CD4-positive, CD25-positive, alpha-beta regulatory T cell (primary cell): ENCODE measurements around the gene ORM2. TPM values are rescaled to one million over a fixed set of nuclear protein-coding genes. Genes with fewer than 3 reads are reported as not detected.
A peak's percentile ranks its signal among the peaks of the same experiment; 100 is the strongest.

Experiments used
- ATAC-seq, 2 donors: fragments of 150-1000 bp; cut with Tn5 transposase; one replicate each; pipeline ENCODE4 v1.10.0; 2021; ENCODE audit warnings: low read depth in 2 of 2, moderate number of reproducible peaks in 2 of 2, moderate library complexity in 1 of 2
- DNase-seq, 3 donors: peaks; one replicate each; pipeline versions ENCODE4 v3.0.0 to v3.0.0-alpha.2; 2012 to 2022; ENCODE audit warnings: mixed read lengths in 1 of 3
- H3K27ac ChIP-seq: one replicate; pipeline ENCODE4 v1.7.0; 2013; ENCODE audit warnings: mild to moderate bottlenecking, low read length; ENCODE audit not compliant: insufficient read depth, poor library complexity, severe bottlenecking
- H3K27me3 ChIP-seq: one replicate; pipeline ENCODE4 v1.7.0; 2013; ENCODE audit warnings: low read length; ENCODE audit not compliant: control insufficient read depth, insufficient read depth
- H3K36me3 ChIP-seq: one replicate; pipeline ENCODE4 v1.7.0; 2013; ENCODE audit warnings: mild to moderate bottlenecking, low read length, moderate library complexity; ENCODE audit not compliant: control insufficient read depth, insufficient read depth
- H3K4me1 ChIP-seq: 2 replicates; pipeline ENCODE4 v1.7.0; 2013; ENCODE audit warnings: mild to moderate bottlenecking, low read length; ENCODE audit not compliant: insufficient read depth, control insufficient read depth, poor library complexity, severe bottlenecking
- H3K4me3 ChIP-seq: one replicate; pipeline ENCODE4 v1.7.0; 2013; ENCODE audit warnings: low read depth, mild to moderate bottlenecking, low read length, moderate library complexity
- H3K9me3 ChIP-seq, 2 experiments: 1 replicate in 1 of 2; 2 replicates in 1 of 2; pipeline ENCODE4 v1.7.0; 2013; ENCODE audit warnings: low read length in 2 of 2, mild to moderate bottlenecking in 1 of 2, moderate library complexity in 1 of 2; ENCODE audit not compliant: control insufficient read depth in 2 of 2
- H3K27ac Mint-ChIP-seq, 3 donors: one replicate each; pipeline ENCODE4 v1.8.0; 2020 to 2022; ENCODE audit warnings: mild to moderate bottlenecking in 3 of 3, mixed read lengths in 3 of 3, moderate library complexity in 2 of 3
- H3K27me3 Mint-ChIP-seq: one replicate; pipeline ENCODE4 v1.8.0; 2022; ENCODE audit warnings: mild to moderate bottlenecking, mixed read lengths
- H3K36me3 Mint-ChIP-seq: one replicate; pipeline ENCODE4 v1.8.0; 2020; ENCODE audit warnings: mixed read lengths
- H3K4me1 Mint-ChIP-seq, 4 donors: one replicate each; pipeline ENCODE4 v1.8.0; 2020 to 2022; ENCODE audit warnings: mixed read lengths in 4 of 4, mild to moderate bottlenecking in 1 of 4
- H3K4me3 Mint-ChIP-seq, 4 donors: one replicate each; pipeline ENCODE4 v1.8.0; 2020 to 2022; ENCODE audit warnings: mild to moderate bottlenecking in 4 of 4, mixed read lengths in 4 of 4, moderate library complexity in 3 of 4
- H3K9me3 Mint-ChIP-seq, 7 donors: one replicate each; pipeline ENCODE4 v1.8.0; 2020 to 2022; ENCODE audit warnings: mixed read lengths in 7 of 7, mild to moderate bottlenecking in 3 of 7, moderate library complexity in 2 of 7
- polyA plus RNA-seq, 4 donors: library from polyadenylated mRNA; unstranded; fragments of 300-500 nt; fragmentation: Illumina TruSeq; gene quantifications; one replicate each; pipeline ENCODE4 v1.2.3, GENCODE V29; 2021
- total RNA-seq: library from RNA; stranded (reverse); gene quantifications from one replicate; pipeline ENCODE4 v1.2.3, GENCODE V29; 2022

ORM2 gene
- total and polyA plus RNA-seq, 5 donors from 2014 or later: not detected

DNA sequence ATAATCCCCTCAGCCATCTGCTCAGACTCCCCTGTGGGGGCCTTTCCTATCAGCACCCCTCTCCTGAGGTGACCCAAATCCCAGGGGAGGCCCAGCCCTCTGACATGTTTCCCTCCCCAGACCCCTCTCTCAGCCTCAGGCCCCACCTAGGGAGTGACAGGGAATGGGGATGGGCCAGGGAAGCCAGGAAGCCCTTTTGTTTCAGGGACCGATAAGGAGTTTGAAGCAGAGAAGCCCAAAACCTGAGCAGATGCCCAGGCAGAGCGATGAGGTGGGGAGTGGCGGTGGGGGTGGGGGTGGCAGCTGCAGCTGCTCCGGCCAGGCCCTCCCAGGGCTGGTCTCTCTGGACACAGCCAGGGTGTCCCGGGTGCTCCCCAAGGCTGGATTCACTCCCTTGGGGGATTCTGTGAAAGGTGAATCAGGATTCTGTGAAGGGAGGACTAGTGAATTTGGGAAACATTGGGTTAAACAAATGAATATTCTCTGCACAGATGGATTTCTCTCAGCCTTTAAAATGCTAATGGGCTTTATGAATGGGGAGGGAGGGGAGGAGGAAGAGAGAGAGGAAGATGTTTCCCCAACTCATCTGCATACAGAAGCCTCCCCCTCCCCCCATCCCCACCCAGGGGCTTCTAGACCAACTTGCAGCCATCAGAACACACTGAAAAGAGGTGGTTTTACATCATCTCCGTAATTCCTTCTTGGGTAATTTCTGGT lies 40.7 kb downstream of the ORM2 start:
- Mint-ChIP-seq H3K27me3 (no peaks in the 10 kb centered on the region), H3K4me1 (peaks cover 22 to 96% (median 68%) of the 10 kb centered on the region in 4 donors), H3K27ac (peak overlapping the region; percentile 38 to 94 (median 88)), H3K4me3 (peak overlapping the region; percentile 12 to 93 (median 72)), H3K9me3 (peaks cover 0 to 2% (median 0%) of the 10 kb centered on the region in 7 donors), H3K36me3 (peaks cover 46% of the 10 kb centered on the region)
- ATAC-seq: no peak
- H3K27me3 ChIP-seq: no peaks in the 10 kb centered on the region
- peak overlapping the region; percentile 98 for H3K27ac ChIP-seq
- peaks cover 73% of the 10 kb centered on the region for H3K36me3 ChIP-seq
- H3K4me3 ChIP-seq: peak overlapping the region; percentile 7
- H3K9me3 ChIP-seq: no peaks in the 10 kb centered on the region
- H3K4me1 ChIP-seq: peaks cover 99% of the 10 kb centered on the region
- DNase-seq: no peak

- H3K9me3 Mint-ChIP-seq: peaks cover 0 to 2% (median 0%) of the 10 kb centered on the region in 7 donors
- no peaks in the 10 kb centered on the region for H3K9me3 ChIP-seq
- H3K4me1 Mint-ChIP-seq: peaks cover 22 to 96% (median 68%) of the 10 kb centered on the region in 4 donors
- peaks cover 97% of the 10 kb centered on the region for H3K4me1 ChIP-seq
- H3K27ac Mint-ChIP-seq: peak overlapping the region; percentile 89 to 93 (median 89)
- no peaks in the 10 kb centered on the region for H3K27me3 Mint-ChIP-seq
- H3K4me3 Mint-ChIP-seq: peak overlapping the region; percentile 56 to 90 (median 88)
- H3K27me3 ChIP-seq: no peaks in the 10 kb centered on the region
- ATAC-seq: no peak
- H3K36me3 ChIP-seq: peaks cover 69% of the 10 kb centered on the region
- peaks cover 50% of the 10 kb centered on the region for H3K36me3 Mint-ChIP-seq
- H3K27ac ChIP-seq: peak overlapping the region; percentile 98
- H3K4me3 ChIP-seq: peak overlapping the region; percentile 72
- no peak for DNase-seq
Observed at GRCh38 chr9:114370968-114371320, 41.3 kb downstream of the ORM2 start.

GRCh38 chr9:114371343-114371944 lies 41.8 kb downstream of the ORM2 start:
- Mint-ChIP-seq H3K4me3 (peak overlapping the region; percentile 87 to 90 (median 88)), H3K9me3 (peaks cover 0 to 2% (median 0%) of the 10 kb centered on the region in 7 donors), H3K36me3 (peaks cover 47% of the 10 kb centered on the region), H3K27ac (peak overlapping the region; percentile 89 to 93 (median 92)), H3K4me1 (peaks cover 22 to 93% (median 64%) of the 10 kb centered on the region in 4 donors), H3K27me3 (no peaks in the 10 kb centered on the region)
- peaks cover 96% of the 10 kb centered on the region for H3K4me1 ChIP-seq
- peak overlapping the region; percentile 98 for H3K27ac ChIP-seq
- peak overlapping the region; percentile 72 for H3K4me3 ChIP-seq
- no peaks in the 10 kb centered on the region for H3K27me3 ChIP-seq
- H3K9me3 ChIP-seq: no peaks in the 10 kb centered on the region
- DNase-seq: no peak
- H3K36me3 ChIP-seq: peaks cover 72% of the 10 kb centered on the region
- ATAC-seq: no peak

DNA sequence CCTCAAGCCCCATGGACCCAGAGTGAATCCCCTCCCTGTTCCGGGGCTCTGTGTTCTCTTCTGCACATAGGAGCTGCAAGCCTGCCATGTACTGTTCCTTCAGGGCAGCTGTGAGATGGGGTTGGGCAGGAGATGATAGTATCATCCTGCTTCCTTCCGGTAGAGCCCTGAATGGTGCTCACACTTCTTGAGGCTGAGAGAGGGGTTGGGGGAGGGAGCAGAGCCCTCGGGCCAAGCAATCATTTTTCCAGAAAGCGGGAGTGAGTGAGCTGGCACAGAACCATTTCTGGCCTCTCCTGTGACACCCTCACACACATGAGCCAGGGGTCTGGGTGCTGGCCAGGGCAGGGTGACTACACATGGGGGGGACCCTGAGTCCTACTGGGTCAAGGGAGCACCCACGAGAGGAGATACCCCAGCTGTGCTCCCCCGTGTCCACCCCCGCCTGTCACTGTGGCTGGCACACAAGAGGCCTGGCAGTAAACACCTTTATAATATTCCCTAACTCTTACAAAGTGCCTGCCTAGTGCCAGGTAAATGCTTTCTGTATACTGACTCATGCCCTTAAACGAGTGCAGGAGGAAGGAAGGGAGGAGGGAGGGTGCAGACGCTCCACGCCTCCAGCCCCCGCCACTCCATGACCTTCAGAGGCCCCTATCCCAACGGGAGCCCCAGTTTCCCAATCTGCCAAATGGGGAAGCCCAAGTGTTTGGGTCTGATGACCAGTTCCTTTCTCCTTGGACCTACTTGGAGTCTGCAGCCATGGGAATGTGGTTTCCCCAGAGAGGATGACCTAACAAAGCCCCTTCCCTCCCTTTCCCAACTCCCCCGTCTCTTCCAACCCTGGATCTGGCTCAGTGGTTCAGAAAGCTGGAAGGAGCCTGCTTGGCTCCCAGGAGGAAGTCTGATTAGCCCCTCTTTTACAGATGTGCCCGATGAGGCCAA lies 42.6 kb downstream of the ORM2 start:
- Histone ChIP-seq H3K27ac (peak overlapping the region; percentile 98), H3K4me3 (peak overlapping the region; percentile 72), H3K27me3 (no peaks in the 10 kb centered on the region), H3K36me3 (peaks cover 72% of the 10 kb centered on the region), H3K9me3 (no peaks in the 10 kb centered on the region), H3K4me1 (peaks cover 96% of the 10 kb centered on the region)
- peaks cover 45% of the 10 kb centered on the region for H3K36me3 Mint-ChIP-seq
- H3K27ac Mint-ChIP-seq: peak overlapping the region; percentile 92 to 93 (median 92)
- H3K4me1 Mint-ChIP-seq: peaks cover 16 to 92% (median 59%) of the 10 kb centered on the region in 4 donors
- peaks cover 0 to 2% (median 0%) of the 10 kb centered on the region in 7 donors for H3K9me3 Mint-ChIP-seq
- ATAC-seq (peak; percentile 44 to 45), DNase-seq (peak; percentile 31 to 87 (median 61))
- peak overlapping the region; percentile 87 to 90 (median 88) for H3K4me3 Mint-ChIP-seq
- no peaks in the 10 kb centered on the region for H3K27me3 Mint-ChIP-seq

- peaks cover 51% of the 10 kb centered on the region for H3K36me3 Mint-ChIP-seq
- peaks cover 0 to 2% (median 0%) of the 10 kb centered on the region in 7 donors for H3K9me3 Mint-ChIP-seq
- peak overlapping the region; percentile 87 to 90 (median 88) for H3K4me3 Mint-ChIP-seq
- H3K9me3 ChIP-seq: no peaks in the 10 kb centered on the region
- peaks cover 96% of the 10 kb centered on the region for H3K4me1 ChIP-seq
- DNase-seq (peak; percentile 70 to 97 (median 88)), ATAC-seq (peak; percentile 94)
- H3K27me3 ChIP-seq: no peaks in the 10 kb centered on the region
- peak overlapping the region; percentile 92 to 96 (median 93) for H3K27ac Mint-ChIP-seq
- H3K36me3 ChIP-seq: peaks cover 72% of the 10 kb centered on the region
- peak overlapping the region; percentile 98 for H3K27ac ChIP-seq
- peaks cover 20 to 92% (median 62%) of the 10 kb centered on the region in 4 donors for H3K4me1 Mint-ChIP-seq
- no peaks in the 10 kb centered on the region for H3K27me3 Mint-ChIP-seq
- H3K4me3 ChIP-seq: peak overlapping the region; percentile 72
Observed at GRCh38 chr9:114372921-114373448, 43.3 kb downstream of the ORM2 start.

DNA sequence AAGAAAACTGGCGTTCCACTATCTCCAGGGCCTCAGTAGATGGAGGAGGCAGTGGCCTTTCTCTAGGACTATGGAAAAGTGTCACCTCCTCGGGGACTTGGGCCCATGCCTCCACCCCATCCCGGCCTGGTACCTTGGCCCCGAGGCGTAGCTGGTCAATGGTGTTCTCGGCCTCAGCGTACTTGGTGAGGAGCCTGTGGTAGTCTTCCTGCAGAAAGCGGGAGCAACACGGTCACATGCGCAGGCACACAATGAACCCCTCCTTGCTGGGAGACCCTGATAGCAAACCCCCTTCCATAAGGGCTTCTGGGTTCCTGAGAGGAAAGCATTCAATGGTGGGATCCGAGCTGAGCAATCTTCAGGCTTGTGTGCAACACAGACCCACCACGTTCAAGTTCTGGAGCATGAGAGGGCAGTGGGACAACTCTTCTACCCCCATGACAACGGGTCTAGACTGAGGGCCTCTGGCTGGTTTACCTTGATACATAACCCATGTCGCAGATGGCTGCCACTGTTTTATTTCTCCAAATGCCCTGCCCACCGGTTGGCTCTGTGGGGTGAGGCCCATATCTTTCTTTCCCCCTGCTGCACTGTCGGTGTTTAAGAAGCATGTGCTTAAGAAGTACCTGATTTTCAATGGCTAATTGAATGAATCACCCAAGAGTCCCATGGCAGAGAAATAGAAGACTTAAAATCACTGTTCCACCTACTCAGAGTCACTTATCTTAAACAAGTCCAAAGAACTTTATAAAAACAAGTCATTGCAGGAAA lies 44.5 kb downstream of the ORM2 start:
- Histone ChIP-seq H3K27me3 (no peaks in the 10 kb centered on the region), H3K9me3 (no peaks in the 10 kb centered on the region), H3K4me3 (peak overlapping the region; percentile 47), H3K36me3 (peaks cover 72% of the 10 kb centered on the region), H3K4me1 (peaks cover 97% of the 10 kb centered on the region), H3K27ac (peak overlapping the region; percentile 98)
- H3K4me3 Mint-ChIP-seq: peak overlapping the region; percentile 10 to 89 (median 39)
- ATAC-seq (no peak), DNase-seq (no peak)
- peaks cover 58% of the 10 kb centered on the region for H3K36me3 Mint-ChIP-seq
- H3K9me3 Mint-ChIP-seq: peaks cover 0 to 2% (median 0%) of the 10 kb centered on the region in 7 donors
- H3K4me1 Mint-ChIP-seq: peaks cover 24 to 94% (median 66%) of the 10 kb centered on the region in 4 donors
- peak overlapping the region; percentile 78 to 92 (median 84) for H3K27ac Mint-ChIP-seq
- H3K27me3 Mint-ChIP-seq: no peaks in the 10 kb centered on the region
